ENCODE measurements around the gene GGNBP2.

GGNBP2 gene

GRCh38 chr17:36515837-36516236, 28.9 kb upstream of the GGNBP2 start:
- no peak for DNase-seq

- no peak for DNase-seq
Measured at GRCh38 chr17:36523113-36523512, 21.6 kb upstream of the GGNBP2 start.

GRCh38 chr17:36524428-36524876, 20.3 kb upstream of the GGNBP2 start:
- DNase-seq = no peak

GRCh38 chr17:36525113-36525512, 19.6 kb upstream of the GGNBP2 start:
- peak; percentile 9 for DNase-seq

- DNase-seq = peak; percentile 6
Measured at GRCh38 chr17:36525888-36526287, 18.8 kb upstream of the GGNBP2 start.

GRCh38 chr17:36527621-36528250, 17.0 kb upstream of the GGNBP2 start:
- DNase-seq = peak; percentile 8

- no peak for DNase-seq
Measured at GRCh38 chr17:36529121-36529520, 15.6 kb upstream of the GGNBP2 start.

GRCh38 chr17:36532435-36532975, 12.2 kb upstream of the GGNBP2 start:
- no peak for DNase-seq

- peak; percentile 71 for DNase-seq
Measured at GRCh38 chr17:36533935-36534839, 10.5 kb upstream of the GGNBP2 start.

- peak; percentile 93 for DNase-seq
Measured at GRCh38 chr17:36534840-36535668, 9.7 kb upstream of the GGNBP2 start, which contains the start of the genes MYO19 and PIGW. TSS of gene MYO19 (minus strand) at chr17:36534868. CDS start at chr17:36532538, 2,330 bp downstream. TSS of gene PIGW (plus strand) at chr17:36534987. CDS start at chr17:36537102, 2,115 bp downstream.

GRCh38 chr17:36535669-36536081, 9.0 kb upstream of the GGNBP2 start:
- DNase-seq = no peak

- no peak for DNase-seq
Measured at GRCh38 chr17:36540696-36541095, 4.0 kb upstream of the GGNBP2 start.

- DNase-seq = no peak
Measured at GRCh38 chr17:36542755-36543154, 2.0 kb upstream of the GGNBP2 start.

GRCh38 chr17:36544044-36544306, 744 bp upstream of the GGNBP2 start:
- DNase-seq = peak; percentile 67

GRCh38 chr17:36545077-36545464, 352 bp downstream of the GGNBP2 start:
- no peak for DNase-seq

GRCh38 chr17:36545465-36546417, 1.0 kb downstream of the GGNBP2 start:
- peak; percentile 98 for DNase-seq

- no peak for DNase-seq
Measured at GRCh38 chr17:36546418-36547093, 1.8 kb downstream of the GGNBP2 start.

- DNase-seq = no peak
Measured at GRCh38 chr17:36547776-36548175, 3.1 kb downstream of the GGNBP2 start.

- no peak for DNase-seq
Measured at GRCh38 chr17:36550491-36551417, 6.0 kb downstream of the GGNBP2 start.

GRCh38 chr17:36553459-36553858, 8.7 kb downstream of the GGNBP2 start:
- no peak for DNase-seq

All from femur (tissue), 1 donor.